DOHH2 (cell line): ENCODE measurements around the gene SYCP2.

Experiments
- CTCF ChIP-seq: fragments of 200-600 bp; sonication (generic); IDR thresholded peaks from one replicate; pipeline ENCODE4 v1.5.1; 2014; ENCODE audit warnings: antibody characterized with exemption, mild to moderate bottlenecking, low read depth, low read length; ENCODE audit not compliant: poor library complexity, severe bottlenecking
- EZH2phosphoT487 ChIP-seq: fragments of 200-600 bp; sonication (generic); IDR thresholded peaks from 2 replicates; pipeline ENCODE4 v1.6.1; 2017; ENCODE audit warnings: borderline replicate concordance, mild to moderate bottlenecking, antibody characterized with exemption, low read length, moderate library complexity, mixed read lengths

- TF ChIP-seq EZH2phosphoT487 (no peak), CTCF (no peak)
Observed at GRCh38 chr20:59925899-59926298, 7.5 kb downstream of the SYCP2 start.
